Lower leg skin (tissue), 3 donors: ENCODE measurements around the gene GIMD1.

Experiments used
- CTCF ChIP-seq, 3 donors: fragments of 450-650 bp; IDR thresholded peaks; one replicate each; pipeline ENCODE4 v1.5.1; 2016; ENCODE audit warnings: antibody characterized with exemption in 3 of 3, mild to moderate bottlenecking in 3 of 3, moderate library complexity in 2 of 3
- POLR2A ChIP-seq, 2 donors: fragments of 450-650 bp; IDR thresholded peaks; one replicate each; pipeline ENCODE4 v1.6.1; 2016 to 2017; ENCODE audit warnings: antibody characterized with exemption in 2 of 2, mild to moderate bottlenecking in 1 of 2, moderate library complexity in 1 of 2

- TF ChIP-seq POLR2A (IDR thresholded peaks at IDR 0.05) (no peak), CTCF (IDR thresholded peaks at IDR 0.05) (no peak)
Observed at GRCh38 chr4:106312997-106313522, 55.5 kb downstream of the GIMD1 start.
